ENCODE measurements around the gene ZAR1L.

- TF ChIP-seq ZNF24 (tag by site-specific recombination; IDR thresholded peaks at IDR 0.05) = no peak
- no peak for TF ChIP-seq CTCF (tag by site-specific recombination; IDR thresholded peaks at IDR 0.05)
- no peak for TF ChIP-seq ZNF202 (tag by site-specific recombination; IDR thresholded peaks at IDR 0.05; ENCODE audit: borderline replicate concordance)
- TF ChIP-seq GLI2 (tag by site-specific recombination; IDR thresholded peaks at IDR 0.05; ENCODE audit: borderline replicate concordance, low read depth) = no peak
- no peak for TF ChIP-seq YY1 (tag by site-specific recombination; IDR thresholded peaks at IDR 0.05)
- TF ChIP-seq FEZF1 (tag by site-specific recombination; IDR thresholded peaks at IDR 0.05) = no peak
- TF ChIP-seq ZBTB20 (tag by site-specific recombination; IDR thresholded peaks at IDR 0.05) = no peak
- no peak for TF ChIP-seq ZNF274 (IDR thresholded peaks at IDR 0.05; ENCODE audit: low read length)
- no peak for TF ChIP-seq ZNF274 (tag by site-specific recombination; IDR thresholded peaks at IDR 0.05; ENCODE audit: borderline replicate concordance)
- no peak for TF ChIP-seq ZNF239 (tag by site-specific recombination; IDR thresholded peaks at IDR 0.05)
- no peak for TF ChIP-seq SP2 (tag by site-specific recombination; IDR thresholded peaks at IDR 0.05)
- no peak for TF ChIP-seq ZNF558 (tag by site-specific recombination; IDR thresholded peaks at IDR 0.05)
- no peak for TF ChIP-seq ZNF37A (tag by site-specific recombination; IDR thresholded peaks at IDR 0.05)
- TF ChIP-seq BCL11B (tag by site-specific recombination; IDR thresholded peaks at IDR 0.05; ENCODE audit: low read depth) = no peak
Observed at GRCh38 chr13:32261567-32261966, 53.6 kb downstream of the ZAR1L start.

Data from HEK293 (cell line).